Muscle of back (tissue), 11 donors: Measurements from ENCODE around the gene HADHB. TPM values are rescaled to one million over a fixed set of nuclear protein-coding genes. Genes with fewer than 3 reads are reported as not detected.
"Not testable (repeated sequence)": the region's sequence is repeated elsewhere in the genome, so short reads cannot be mapped to it uniquely, and the experiment has no call there.

Source experiments
- DNase-seq, 3 donors: peaks; one replicate each; pipeline versions ENCODE4 v3.0.0 to v3.0.0-alpha.2; 2013
- polyA plus RNA-seq, 10 donors: library from polyadenylated mRNA; unstranded; fragments of 120-200 nt; gene quantifications; one replicate each; pipeline ENCODE4 v1.2.1, GENCODE V29; 2013; ENCODE audit not compliant: insufficient read length in 10 of 10

Gene HADHB
- polyA plus RNA-seq, 10 donors, result 90.7 to 118 (median 107) TPM

GRCh38 chr2:26241928-26242436 lies 2.8 kb upstream of the HADHB start:
- DNase-seq, result no peak

- DNase-seq, result peak; percentile 37 to 81 (median 60)
Observed at GRCh38 chr2:26243470-26244308, 1.1 kb upstream of the HADHB start.

GRCh38 chr2:26245231-26245732 lies 543 bp downstream of the HADHB start:
- no peak for DNase-seq

- no peak for DNase-seq
Observed at GRCh38 chr2:26245810-26246209, 1.1 kb downstream of the HADHB start.

- no peak for DNase-seq
Observed at GRCh38 chr2:26246818-26247217, 2.1 kb downstream of the HADHB start.

- DNase-seq, result no peak
Observed at GRCh38 chr2:26249625-26250024, 4.9 kb downstream of the HADHB start.

GRCh38 chr2:26251893-26252292 lies 7.2 kb downstream of the HADHB start:
- DNase-seq, result peak in 1 of 3 donors; percentile 23

GRCh38 chr2:26255759-26256384 lies 11.1 kb downstream of the HADHB start:
- no peak for DNase-seq

- DNase-seq, result not testable (repeated sequence)
Observed at GRCh38 chr2:26258836-26259235, 14.1 kb downstream of the HADHB start.

GRCh38 chr2:26268213-26268612 lies 23.5 kb downstream of the HADHB start:
- DNase-seq, result no peak

- DNase-seq, result not testable (repeated sequence)
Observed at GRCh38 chr2:26268670-26269385, 24.1 kb downstream of the HADHB start.

GRCh38 chr2:26269571-26270158 lies 24.9 kb downstream of the HADHB start:
- no peak for DNase-seq

GRCh38 chr2:26270373-26270772 lies 25.6 kb downstream of the HADHB start:
- no peak for DNase-seq

- no peak for DNase-seq
Observed at GRCh38 chr2:26273501-26273900, 28.8 kb downstream of the HADHB start.

- peak; percentile 39 to 48 (median 45) for DNase-seq
Observed at GRCh38 chr2:26274058-26274613, 29.4 kb downstream of the HADHB start.

GRCh38 chr2:26276484-26277227 lies 31.9 kb downstream of the HADHB start:
- DNase-seq, result no peak

GRCh38 chr2:26279886-26280285 lies 35.1 kb downstream of the HADHB start:
- DNase-seq, result no peak

- DNase-seq, result no peak
Observed at GRCh38 chr2:26281226-26281625, 36.5 kb downstream of the HADHB start.

GRCh38 chr2:26283606-26284005 lies 38.9 kb downstream of the HADHB start:
- no peak for DNase-seq

GRCh38 chr2:26284132-26284531 lies 39.4 kb downstream of the HADHB start:
- DNase-seq, result no peak

GRCh38 chr2:26285931-26286330 lies 41.2 kb downstream of the HADHB start:
- no peak for DNase-seq
